Erythroblast (primary cell): ENCODE data around the gene JOSD2.

ENCODE experiments used
- DNase-seq, 2 experiments: peaks; one replicate each; lab custom pipeline; 2025; lab: John Stamatoyannopoulos, UW
- GATA1 ChIP-seq: IDR thresholded peaks from 2 replicates; pipeline ENCODE4 v1.6.1; 2011; ENCODE audit warnings: low read depth, mild to moderate bottlenecking, control low read depth, low read length, moderate library complexity
- POLR2A ChIP-seq: IDR thresholded peaks from 2 replicates; pipeline ENCODE4 v1.6.1; 2011; ENCODE audit warnings: mild to moderate bottlenecking, low read length

JOSD2 gene

GRCh38 chr19:50550594-50550966 is 39.6 kb upstream of the JOSD2 start:
- no peak for DNase-seq
- TF ChIP-seq GATA1 = no peak
- no peak for TF ChIP-seq POLR2A

GRCh38 chr19:50549927-50550593 is 39.1 kb upstream of the JOSD2 start:
- TF ChIP-seq POLR2A = no peak
- no peak for TF ChIP-seq GATA1
- no peak for DNase-seq

- DNase-seq = no peak
- TF ChIP-seq GATA1 = no peak
- no peak for TF ChIP-seq POLR2A
Observed at GRCh38 chr19:50549059-50549926, 38.3 kb upstream of the JOSD2 start.

DNA sequence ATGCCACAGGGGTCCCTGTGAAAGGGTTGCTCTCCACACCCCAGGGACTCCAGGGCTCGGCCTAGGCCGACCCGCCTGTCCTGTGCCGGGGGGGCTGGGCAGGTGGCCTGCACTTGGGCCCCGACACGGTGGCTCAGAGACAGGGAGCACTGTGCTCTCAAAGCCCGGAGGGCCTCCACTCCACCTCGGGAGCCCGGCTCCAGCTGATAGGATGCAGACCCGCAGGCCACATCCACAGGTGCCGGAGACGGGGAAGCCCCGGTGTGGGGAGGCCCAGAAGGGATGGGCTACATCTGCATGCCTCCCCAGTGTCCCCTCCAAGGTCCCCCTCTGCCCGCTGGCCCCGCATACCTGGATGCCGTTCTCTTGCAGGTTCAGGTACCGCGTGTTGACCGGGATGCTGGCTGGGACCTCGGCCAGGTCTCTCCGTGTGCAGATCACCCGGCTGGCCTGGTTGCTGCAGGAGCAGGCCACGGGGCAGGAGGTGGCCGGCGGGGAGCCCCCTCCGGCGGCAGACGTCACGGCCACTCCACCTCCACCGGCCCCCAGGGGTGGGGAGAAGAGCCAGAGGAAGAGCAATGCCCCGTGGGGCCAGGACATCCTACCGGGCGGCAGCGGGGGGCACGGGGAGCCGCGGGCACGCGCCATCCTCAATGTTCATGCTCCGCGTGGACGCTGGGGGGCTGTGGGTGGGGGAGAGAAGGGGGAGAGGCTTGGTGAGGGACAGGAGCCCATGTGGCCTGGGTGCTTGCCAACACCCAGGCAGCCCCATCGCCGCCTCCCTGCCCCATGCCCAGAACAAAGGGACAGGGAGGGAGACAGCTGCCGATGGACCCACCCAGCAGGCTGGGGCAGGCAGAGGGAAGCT is 37.4 kb upstream of the JOSD2 start:
- TF ChIP-seq POLR2A (no peak), GATA1 (no peak)
- no peak for DNase-seq

DNA sequence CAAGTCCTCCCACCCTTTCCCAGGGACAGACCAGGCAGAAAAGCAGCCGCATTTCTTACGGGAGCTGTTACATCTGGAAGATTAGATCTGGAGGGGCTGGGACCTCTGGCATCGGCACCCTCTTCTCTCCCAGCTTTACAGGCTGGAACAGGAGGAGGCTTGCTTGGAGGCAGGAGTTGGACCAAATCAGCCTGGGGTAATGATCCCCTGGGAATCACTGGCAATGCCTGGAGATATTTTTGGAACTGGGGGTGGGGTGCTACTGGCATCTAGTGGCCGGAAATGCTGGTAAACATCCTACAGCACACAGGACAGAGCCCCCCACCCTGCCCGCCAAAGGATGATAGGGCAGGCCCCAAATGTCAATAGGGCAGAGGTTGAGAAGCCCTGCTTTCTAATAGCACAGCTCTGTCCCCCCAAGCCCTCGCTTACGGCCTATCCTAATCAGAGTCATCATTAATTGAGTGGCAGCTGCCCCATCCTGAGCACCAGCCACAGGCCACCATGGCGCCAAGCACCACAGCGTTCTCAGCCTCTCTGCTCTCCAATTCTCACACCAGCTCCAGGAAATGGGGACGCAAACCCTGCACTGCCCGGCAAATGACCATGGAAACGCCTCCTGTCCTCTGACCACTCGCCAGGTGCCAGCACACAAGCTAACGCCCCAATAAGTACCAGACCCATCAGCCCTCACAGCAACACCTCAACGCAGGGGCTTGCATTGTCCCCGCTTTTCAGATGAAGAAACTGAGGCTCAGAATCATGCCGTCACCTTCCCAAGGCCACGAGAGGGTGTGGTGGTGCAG is 36.6 kb upstream of the JOSD2 start:
- no peak for TF ChIP-seq GATA1
- no peak for TF ChIP-seq POLR2A
- no peak for DNase-seq

DNA sequence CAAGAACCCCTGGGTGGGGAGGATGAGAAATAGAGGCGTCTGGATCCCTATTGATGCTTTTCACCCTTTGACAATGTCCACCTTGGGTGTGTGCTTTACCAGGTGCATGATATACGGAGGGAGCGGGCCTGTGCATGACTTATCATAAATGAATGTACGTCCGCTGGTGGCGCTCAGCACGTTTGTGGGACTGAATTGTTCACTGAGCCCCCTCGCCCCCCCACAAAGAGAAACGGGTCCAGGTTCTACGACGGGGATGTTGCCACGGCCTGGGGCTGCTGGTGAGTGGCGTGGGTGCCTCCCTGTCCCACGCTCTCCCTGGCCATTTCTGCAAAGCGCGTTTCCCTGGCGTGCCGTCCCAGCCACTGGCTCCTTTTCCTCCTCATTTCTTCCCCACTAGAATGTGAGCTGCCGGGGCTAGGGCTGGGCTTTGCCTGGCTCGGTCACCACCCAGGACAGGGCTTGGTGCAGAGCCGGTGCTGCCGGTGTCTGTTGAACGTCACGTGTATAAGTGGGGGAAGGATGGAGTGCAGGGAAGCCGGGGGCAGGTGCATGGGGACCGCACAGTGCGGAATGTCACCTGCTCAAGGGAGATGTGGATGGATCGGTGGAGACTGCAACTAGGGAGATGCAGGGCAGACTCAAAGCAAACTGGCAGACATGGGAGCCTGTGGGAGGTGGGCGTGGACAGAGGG is 35.7 kb upstream of the JOSD2 start:
- no peak for DNase-seq
- TF ChIP-seq GATA1 (no peak), POLR2A (no peak)

GRCh38 chr19:50542943-50543342 is 32.0 kb upstream of the JOSD2 start:
- no peak for TF ChIP-seq POLR2A

DNA sequence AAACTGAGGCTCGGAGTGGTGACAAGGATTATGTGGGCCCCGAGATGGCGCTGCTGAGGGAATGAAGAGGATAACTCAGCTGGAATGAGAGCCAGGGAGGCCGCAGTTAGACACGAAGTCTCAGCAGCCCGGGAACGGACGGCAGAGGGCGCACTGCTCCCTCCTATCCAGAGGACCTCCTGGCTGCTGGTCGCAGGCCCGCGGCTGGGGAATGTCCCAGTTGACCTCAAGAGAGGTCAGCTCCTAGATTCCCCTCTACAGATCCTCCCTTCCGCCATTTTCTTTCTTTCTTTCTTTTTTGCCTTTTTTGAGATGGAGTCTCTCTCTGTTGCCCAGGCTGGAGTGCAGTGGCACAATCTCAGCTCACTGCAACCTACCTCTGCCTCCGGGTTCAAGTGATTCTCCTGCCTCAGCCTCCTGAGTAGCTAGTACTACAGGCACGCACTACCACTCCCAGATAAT is 26.8 kb upstream of the JOSD2 start:
- TF ChIP-seq POLR2A (no peak), GATA1 (no peak)
- peak; percentile 73 to 79 for DNase-seq

More at GRCh38 chr19:50542943-50543342, 32.0 kb upstream of the JOSD2 start:
- DNase-seq = no peak

- TF ChIP-seq GATA1 (no peak), POLR2A (no peak)
- DNase-seq = no peak
Observed at GRCh38 chr19:50537306-50537685, 26.3 kb upstream of the JOSD2 start.

GRCh38 chr19:50536662-50537305 is 25.8 kb upstream of the JOSD2 start:
- TF ChIP-seq POLR2A (no peak), GATA1 (no peak)
- DNase-seq = no peak

DNA sequence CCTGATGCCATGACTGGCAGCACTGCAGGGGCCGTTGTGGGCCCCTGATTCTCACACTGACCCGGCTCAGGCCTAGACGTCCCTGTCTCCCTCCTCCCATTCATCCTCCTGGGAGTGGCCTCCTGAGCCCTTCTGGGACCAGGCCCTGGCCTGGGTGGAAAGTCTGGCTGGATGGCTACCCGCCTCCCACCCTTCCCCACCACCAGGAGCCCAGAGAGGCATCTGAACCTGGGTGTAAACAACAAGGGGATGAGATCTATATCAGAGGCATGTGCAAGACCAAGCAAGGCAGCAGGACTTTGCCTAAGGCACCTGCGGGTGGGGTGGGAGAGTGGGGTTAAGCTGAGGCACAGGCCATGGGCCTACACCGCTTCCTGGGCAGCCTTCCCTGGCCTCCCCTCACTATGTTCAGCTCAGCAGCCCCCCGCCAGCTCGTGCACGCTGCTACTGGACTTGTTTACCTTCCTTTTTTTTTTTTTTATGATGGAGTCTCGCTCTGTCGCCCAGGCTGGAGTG is 24.7 kb upstream of the JOSD2 start:
- TF ChIP-seq GATA1 (no peak), POLR2A (no peak)
- DNase-seq = no peak

- no peak for TF ChIP-seq GATA1
- no peak for TF ChIP-seq POLR2A
- DNase-seq = no peak
Observed at GRCh38 chr19:50534478-50534877, 23.5 kb upstream of the JOSD2 start.
